Measurements from ENCODE around the gene CREBBP.

Gene CREBBP

GRCh38 chr16:3856367-3857141 is 24.0 kb downstream of the CREBBP start:
- DNase-seq (ENCODE audit: low read depth in 2 of 2), result no peak

- DNase-seq (ENCODE audit: low read depth in 2 of 2), result no peak
Observed at GRCh38 chr16:3854750-3855541, 25.6 kb downstream of the CREBBP start.

DNA sequence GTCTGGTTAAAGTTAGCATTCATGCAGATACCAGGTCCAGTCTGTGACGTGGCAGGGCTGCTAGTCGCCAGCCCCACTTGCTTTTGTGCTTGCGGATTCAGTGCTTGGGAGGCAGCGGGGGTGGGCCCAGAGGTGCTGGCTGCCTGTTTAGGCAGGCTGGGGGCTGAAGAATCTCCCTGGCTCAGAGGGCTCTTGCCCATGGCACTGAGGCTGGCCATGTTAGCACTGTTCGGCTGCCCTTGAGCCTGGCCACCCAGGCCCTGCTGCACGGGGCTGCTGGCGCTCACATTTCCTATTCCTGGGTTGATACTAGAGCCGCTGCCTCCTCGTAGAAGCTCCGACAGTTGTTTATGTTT is 30.0 kb downstream of the CREBBP start:
- DNase-seq (ENCODE audit: low read depth in 2 of 2), result no peak

DNA sequence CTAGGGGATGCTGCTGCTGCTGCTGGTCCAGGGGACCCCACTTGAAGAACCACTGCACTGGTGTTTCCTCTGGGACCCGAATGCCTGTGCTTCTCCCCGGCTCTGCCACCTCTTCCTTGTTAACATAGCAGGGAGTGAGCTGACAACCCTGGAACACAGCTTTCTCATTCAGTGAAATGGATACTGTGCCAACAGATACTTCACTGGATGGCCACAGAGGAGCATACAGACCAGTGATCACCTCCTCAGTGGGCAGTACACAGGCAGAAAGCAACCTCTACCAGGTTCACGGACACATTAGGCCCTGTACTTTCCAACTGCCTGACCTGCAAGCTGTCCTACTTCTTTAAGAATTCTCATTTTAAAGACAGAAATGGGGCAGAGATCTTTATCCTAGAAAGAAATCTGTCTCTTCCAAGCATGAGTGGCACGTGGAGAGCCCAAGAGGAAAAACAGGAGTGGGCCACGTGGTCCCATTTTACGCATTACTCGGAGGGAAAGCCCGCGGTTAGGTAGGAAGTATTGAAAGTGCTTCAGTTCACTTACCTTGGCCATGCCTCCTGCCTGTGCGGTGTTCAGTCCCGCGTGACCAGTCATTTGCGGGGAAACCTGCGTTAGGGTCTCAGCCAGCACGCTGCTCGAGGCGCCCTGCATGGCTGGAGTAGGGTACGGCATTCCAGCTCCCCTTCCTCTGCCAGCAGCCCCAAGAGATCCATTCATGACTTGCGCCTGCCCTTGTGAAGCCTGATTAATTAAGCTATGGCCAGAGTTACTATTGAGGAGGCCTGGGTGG is 30.6 kb downstream of the CREBBP start:
- no peak for DNase-seq (ENCODE audit: low read depth in 2 of 2)

DNA sequence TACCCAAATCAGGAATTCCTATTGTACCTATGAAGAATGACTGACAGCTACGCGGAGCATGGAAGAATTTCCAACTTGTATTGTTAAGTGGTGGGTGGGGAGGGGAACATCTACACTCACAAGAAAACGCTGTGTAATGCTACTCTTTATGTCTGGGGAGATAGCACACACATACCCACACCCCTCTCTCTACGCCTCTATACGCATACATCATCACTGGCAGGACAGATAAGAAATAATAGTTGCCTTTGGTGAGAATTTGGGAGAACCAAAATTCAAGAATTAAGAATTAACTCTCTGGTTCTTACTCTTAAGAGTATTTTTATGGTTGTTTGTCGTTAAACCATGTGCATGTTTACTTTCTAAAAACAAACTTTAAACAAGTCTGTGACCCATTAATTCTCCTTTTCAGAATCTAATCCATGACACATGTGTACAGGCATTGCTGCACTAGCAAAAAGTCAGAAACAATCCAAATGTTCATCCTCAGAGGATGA is 33.9 kb downstream of the CREBBP start:
- DNase-seq (ENCODE audit: low read depth in 2 of 2), result no peak

GRCh38 chr16:3846087-3846486 is 34.4 kb downstream of the CREBBP start:
- no peak for DNase-seq (ENCODE audit: low read depth in 2 of 2)

DNA sequence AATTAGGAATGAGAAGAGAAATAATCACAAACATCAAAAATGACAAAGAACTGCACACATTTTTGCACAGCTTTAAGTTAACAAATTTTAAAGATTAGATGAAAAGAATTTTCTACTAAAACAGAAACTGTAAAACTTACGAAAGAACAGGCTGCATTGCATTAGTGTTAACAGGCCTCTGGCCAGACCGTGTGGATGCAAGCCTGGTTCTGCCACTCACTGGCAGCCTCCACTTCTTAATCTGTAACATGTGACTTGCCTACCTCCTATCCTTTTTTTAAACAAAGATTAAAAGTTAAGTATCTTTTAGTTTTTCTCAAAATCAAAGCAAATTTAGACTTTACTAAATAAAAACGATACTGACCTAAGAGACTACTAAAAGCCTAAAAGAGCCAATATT is 37.5 kb downstream of the CREBBP start:
- no peak for DNase-seq (ENCODE audit: low read depth in 2 of 2)

GRCh38 chr16:3841729-3842508 is 38.6 kb downstream of the CREBBP start:
- no peak for DNase-seq (ENCODE audit: low read depth in 2 of 2)

DNA sequence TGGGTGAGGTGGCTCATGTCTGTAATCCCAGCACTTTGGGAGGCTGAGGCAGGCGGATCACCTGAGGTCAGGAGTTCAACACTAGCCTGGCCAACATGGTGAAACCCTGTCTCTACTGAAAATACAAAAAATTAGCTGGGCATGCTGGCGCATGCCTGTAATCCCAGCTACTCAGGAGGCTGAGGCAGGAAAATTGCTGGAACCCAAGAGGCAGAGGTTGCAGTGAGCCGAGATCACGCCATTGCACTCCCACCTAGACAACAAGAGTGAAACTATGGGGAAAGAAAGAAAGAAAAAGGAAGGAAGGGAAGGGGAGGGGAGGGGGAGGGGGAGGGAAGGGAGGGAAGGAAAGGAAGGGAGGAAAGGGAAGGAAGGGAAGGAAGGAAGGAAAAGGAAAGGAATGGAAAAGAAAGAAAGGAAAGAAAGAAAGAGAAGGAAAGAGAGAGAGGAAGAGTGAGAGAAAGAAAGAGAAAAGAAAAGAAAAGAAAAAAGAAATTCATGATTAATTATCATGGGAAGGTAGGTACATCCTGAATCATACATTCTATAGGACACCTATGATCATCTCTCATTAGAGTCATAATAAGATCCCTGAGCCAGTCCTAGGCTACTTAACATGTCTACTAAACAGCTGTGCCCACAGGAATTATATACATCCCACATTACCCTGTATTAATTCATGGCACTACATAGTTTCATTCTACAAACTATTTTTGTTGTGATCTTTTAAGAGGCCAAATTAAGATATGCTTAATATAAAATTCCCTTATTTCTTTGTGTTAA is 40.9 kb downstream of the CREBBP start:
- DNase-seq (ENCODE audit: low read depth in 2 of 2), result no peak

- no peak for DNase-seq (ENCODE audit: low read depth in 2 of 2)
Observed at GRCh38 chr16:3838600-3839401, 41.7 kb downstream of the CREBBP start.

GRCh38 chr16:3837851-3838586 is 42.5 kb downstream of the CREBBP start:
- no peak for DNase-seq (ENCODE audit: low read depth in 2 of 2)

DNA sequence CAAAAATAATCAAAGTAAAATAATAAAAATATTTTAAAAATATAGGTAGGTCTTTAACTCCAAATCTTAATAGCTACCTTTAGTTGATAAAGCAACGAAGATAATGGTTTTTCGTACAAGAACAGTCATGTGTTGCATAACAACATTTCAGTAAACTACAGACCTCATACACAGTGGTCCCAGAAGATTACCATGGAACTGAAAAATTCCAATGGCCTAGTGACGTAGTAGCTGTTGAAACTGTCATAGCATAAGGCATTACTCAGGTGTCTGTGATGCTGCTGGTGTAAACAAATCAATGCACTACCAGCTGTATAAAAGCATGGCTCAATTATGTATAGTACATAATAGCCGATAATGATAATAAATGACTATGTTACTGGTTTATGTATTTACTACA is 43.9 kb downstream of the CREBBP start:
- no peak for DNase-seq (ENCODE audit: low read depth in 2 of 2)

DNA sequence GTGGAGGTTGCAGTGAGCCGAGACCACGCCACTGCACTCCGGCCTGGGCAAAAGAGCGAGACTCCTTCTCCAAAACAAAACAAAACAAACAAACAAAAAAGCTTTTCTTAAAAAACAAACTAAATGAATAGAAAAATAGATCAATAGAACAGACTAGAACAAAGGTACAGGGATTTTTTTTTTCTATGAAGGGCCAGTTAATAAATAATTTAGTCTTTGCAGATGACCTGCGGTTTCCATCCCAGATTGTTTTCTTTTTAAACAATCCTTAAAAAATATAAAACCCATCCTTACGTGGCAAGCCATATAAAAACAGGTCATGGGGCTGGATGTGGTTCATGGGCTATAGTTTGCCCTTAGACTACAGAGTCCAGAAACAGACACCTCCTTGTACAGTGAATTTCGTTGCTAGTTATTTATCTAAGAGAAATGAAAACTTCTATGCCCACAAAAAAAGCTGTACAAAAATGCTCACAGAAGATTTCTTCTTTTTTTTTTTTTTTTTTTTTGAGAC is 45.4 kb downstream of the CREBBP start:
- DNase-seq (ENCODE audit: low read depth in 2 of 2), result no peak

- no peak for DNase-seq (ENCODE audit: low read depth in 2 of 2)
Observed at GRCh38 chr16:3832668-3833067, 47.8 kb downstream of the CREBBP start.

DNA sequence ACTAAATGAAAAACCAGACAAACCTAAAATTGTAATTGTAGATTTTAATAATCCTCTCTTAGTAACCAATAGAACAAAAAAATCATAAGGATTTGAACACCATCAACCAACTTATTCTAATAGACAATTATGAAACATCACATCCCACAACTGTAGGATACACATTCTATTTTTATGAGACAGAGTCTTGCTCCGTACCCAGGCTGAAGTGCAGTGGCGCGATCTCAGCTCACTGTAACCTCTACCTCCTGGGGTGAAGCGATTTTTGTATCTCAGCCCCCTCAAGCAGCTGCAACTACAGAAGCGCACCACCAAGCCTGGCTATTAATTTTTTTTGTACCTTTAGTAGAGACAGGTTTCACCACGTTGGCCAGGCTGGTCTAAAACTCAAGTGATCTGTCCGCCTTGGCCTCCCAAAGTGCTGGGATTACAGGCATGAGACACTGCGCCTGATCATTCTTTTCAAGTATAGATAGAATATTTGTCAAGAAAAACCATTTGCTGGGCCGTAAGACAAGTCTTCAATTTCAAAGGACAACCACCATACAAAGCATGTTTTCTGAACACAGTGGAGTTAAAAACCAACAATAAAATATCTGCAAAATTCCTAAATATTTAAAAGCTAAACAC is 49.8 kb downstream of the CREBBP start:
- DNase-seq (ENCODE audit: low read depth in 2 of 2), result no peak

- no peak for DNase-seq (ENCODE audit: low read depth in 2 of 2)
Observed at GRCh38 chr16:3829631-3830536, 50.6 kb downstream of the CREBBP start.

GRCh38 chr16:3825940-3826339 is 54.6 kb downstream of the CREBBP start:
- no peak for DNase-seq (ENCODE audit: low read depth in 2 of 2)
